HG03097 (cell line): ENCODE results near the gene CX3CR1.
"Not testable (repeated sequence)": the region's sequence is repeated elsewhere in the genome, so short reads cannot be mapped to it uniquely, and the experiment has no call there.

Source experiments
- ATAC-seq: cut with Tn5 transposase; IDR thresholded peaks from one replicate; pipeline ENCODE4 v1.9.1; 2021; ENCODE audit not compliant: unreplicated experiment, low FRiP score

The CX3CR1 gene, protein sequence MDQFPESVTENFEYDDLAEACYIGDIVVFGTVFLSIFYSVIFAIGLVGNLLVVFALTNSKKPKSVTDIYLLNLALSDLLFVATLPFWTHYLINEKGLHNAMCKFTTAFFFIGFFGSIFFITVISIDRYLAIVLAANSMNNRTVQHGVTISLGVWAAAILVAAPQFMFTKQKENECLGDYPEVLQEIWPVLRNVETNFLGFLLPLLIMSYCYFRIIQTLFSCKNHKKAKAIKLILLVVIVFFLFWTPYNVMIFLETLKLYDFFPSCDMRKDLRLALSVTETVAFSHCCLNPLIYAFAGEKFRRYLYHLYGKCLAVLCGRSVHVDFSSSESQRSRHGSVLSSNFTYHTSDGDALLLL

DNA sequence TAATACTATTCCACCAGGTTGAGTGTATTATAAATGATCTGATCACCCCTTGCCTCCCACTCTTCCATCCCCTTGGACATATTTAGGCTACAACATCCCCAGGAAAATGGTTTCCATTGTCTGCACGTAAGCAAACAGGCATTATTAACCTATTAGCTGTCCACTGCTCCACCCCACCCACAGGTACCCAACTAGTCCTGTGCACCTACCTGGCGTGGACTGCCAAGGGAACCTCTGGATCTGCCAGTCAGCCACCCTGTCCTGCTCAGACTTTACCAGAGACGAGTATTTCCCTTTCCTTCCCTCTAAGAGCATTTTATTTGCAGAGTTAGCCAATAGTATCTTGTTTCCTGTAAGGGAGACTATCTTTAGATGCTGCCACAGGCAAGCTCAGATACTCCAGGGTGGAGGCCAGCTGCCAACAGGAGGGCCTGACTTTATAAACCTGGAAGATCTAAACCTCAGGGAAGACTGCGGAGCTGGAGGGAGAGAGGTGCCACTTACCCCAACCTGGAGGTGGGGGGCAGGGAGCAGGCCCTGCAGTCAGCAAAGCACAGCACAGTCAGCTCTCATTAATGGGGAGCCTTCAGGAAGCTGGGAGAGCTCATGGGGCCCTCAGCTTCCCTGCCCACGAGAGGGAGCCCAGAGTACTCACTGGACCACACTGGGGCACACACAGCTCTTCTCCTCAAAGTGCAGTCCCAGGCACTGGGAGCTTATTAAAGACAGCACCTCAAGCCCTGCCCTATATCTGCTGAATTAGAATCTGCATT lies at the start of gene CX3CR1:
Gene CX3CR1, minus strand, starts transcription at position 292 of the 773 bp plus-strand sequence. CDS start 13,527 bp downstream, outside the sequence.
- no peak for ATAC-seq

DNA sequence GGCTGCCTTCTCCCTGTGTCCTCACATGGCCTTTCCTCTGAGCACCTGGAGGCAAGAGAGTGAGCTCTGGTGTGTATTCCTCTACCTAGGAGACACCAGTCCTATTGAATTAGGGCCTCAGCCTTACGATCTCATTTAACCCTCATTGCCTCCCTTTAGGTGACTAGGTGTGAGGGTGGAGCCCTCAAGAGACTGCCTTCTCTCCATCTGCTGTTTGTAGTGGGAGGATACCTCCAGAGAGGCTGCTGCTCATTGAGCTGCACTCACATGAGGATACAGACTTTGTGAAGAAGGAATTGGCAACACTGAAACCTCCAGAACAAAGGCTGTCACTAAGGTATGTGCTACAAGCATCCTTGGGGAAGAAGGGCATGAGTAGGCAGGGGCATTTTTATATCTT lies 49.7 kb upstream of the CX3CR1 start, which contains the start of gene CCR8:
Gene CCR8, plus strand, starts transcription at position 217 of the 400 bp plus-strand sequence. CDS start 2,623 bp downstream, outside the sequence.
- no peak for ATAC-seq

DNA sequence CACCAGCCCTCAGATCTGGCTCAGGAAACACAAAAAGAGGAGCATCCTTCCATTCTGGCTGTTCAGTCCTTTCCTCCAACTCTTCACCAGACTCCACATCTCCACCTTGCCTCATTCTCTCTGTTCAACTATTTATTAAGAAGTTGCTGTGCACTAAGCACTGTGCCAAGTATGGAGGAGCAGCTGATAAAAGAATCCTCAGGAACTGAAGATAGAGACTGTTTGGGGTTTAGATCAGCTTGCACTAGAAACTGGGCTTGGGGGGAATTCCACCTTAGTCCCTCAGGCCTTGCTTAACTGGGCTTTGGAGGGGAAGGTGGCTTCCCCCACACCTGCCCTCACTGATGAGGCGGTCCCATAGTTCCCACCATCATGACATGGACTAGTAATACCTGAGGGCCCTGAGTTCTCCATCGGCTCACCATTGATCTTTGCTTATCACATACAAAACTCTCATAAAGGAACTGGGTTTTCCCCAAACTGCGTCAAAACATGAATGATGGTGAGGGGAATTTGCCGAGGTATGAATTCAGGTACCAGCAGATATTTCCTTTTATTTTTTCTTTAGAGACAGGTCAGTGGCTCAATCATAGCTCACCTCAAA lies 48.0 kb upstream of the CX3CR1 start:
- peak; percentile 69 for ATAC-seq

DNA sequence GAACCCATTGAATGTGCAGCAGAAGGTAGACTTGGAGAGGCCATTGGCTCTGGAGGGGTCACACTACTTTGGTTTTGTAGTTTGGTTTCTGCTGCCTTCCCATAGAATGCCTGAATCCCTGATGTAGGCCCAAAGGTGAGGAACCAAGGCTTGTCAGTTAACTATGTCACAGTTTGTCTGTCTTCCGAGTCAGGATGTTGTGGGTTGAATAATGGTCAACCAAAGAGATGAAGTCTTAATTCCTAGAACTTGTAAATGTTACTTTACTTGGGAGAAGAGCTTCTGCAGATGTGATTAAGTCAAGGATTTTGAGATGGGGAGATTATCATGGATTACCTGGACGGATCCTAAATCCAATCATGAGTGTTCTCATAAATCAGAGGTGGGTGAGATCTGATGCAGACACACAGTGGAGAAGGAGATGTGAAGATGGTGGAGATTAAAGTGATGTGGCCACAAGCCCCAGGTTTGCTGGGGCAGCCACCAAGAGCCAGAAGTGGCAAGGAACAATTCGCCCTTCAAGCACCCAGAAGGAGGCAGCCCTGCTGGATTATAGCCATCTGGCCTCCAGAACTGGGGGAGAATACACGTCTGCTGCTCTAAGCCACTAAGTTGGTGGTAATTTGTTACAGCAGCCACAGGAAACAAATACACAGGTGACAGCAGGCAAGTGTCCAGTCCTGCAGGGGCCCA lies 47.4 kb upstream of the CX3CR1 start:
- peak; percentile 17 for ATAC-seq

DNA sequence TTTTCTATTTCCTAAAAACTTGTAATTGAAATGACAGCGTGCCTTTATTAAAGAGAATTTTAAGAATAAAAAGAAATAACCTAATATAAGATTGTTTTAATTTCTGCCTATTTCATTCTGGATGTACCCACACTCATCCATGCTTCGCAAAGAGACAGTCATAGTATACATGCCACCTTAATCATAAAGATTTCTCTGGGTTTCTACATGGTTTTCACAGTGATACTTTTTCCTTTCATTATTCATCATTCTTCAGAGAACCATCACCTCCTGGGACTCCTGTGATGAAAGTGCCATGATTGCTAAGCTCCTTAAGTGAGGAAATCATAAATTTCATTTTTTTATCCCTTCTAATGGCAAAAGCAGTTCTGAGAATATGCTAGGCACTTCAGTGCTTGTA lies 45.4 kb upstream of the CX3CR1 start:
- ATAC-seq: no peak

DNA sequence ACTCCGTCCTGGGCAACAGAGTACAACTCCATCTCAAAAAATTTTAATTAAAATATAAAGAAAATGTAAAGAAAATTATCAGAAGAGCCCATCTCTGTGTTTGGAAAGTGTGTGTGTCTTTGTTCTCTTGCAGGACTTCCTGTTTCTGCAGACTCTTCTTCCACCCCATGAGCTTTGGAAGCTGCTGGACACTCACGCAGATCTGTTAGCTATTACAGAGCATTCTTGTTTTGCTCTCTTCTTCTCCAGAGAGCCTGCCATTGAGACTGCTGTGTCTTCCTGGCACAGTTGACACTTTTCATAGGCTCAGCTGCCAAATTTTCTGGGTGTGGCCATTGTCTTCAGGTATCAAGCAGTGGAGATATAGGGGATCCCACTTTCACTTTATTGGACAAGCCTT lies 43.7 kb upstream of the CX3CR1 start:
- no peak for ATAC-seq

DNA sequence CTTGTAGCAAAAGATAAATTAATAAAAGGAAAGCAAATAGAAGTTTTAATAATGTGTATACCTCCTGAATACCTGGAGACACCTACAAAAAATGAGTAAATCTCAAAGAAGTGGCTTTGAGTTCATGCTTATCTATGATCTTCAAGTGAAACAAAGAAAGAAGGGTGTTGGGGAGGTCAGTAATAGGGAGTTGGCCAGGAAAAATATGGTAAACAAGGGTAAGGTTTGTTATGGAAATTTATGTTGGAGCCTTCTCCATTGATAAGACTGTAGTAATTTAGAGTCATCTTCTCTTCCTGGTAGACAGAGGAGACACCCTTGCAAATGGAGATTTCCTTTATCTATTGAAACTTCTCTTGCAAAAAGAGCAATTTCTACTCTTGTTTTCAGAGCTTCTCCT lies 43.1 kb upstream of the CX3CR1 start:
- ATAC-seq: no peak

DNA sequence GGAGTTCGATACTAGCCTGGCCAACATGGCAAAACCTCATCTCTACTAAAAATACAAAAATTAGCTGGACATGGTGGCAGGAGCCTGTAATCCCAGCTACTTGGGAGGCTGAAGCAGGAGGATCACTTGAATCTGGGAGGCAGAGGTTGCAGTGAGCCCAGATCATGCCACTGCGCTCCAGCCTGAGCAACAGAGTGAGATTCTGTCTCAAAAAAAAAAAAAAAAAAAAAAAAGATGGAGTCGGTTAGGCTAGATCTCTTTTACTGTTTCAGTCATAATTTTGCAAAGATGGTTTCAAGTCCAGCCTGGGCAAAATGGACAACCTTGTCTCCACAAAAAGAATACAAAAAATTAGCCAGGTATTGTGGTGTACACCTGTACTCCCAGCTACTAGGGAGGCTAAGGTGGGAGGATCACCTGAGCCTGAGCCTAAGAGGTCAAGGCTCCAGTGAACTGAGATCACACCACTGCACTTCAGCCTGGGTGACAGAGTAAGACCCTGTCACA lies 42.4 kb upstream of the CX3CR1 start:
- not testable (repeated sequence) for ATAC-seq

DNA sequence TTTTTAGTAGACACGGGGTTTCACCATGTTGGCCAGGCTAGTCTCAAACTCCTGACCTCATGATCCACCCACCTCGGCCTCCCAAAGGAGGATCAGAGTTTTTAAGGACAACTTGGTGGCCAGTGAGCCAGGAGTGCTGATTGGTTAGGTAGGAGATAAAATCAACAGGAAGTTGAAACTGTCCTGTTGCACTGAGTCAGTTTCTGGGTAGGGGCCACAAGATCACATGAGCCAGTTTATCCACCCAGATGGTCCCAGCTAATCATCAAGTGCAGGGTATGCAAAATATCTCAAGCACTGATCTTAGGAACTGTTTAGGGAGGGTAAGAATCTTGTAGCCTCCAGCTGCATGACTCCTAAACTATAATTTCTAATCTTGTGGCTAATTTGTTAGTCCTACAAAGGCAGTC lies 41.7 kb upstream of the CX3CR1 start:
- not testable (repeated sequence) for ATAC-seq

DNA sequence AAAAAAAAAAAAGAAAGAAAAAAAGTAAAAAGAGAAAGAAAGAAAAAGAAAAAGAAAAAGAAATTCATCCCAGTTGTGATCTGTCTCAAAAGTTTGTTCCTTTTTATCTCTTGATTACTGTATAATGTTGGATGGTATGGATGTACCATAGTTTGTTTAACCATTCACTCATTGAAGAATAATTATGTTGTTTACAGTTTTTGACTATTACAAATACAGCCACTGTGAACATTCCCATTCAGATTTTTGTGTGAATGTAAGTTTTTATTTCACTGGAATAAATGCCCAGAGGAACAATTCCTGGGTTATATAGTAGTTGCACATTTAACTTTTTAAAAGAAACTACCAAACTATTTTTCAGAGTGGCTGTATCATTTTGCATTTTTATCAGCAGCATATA lies 39.4 kb upstream of the CX3CR1 start:
- no peak for ATAC-seq

DNA sequence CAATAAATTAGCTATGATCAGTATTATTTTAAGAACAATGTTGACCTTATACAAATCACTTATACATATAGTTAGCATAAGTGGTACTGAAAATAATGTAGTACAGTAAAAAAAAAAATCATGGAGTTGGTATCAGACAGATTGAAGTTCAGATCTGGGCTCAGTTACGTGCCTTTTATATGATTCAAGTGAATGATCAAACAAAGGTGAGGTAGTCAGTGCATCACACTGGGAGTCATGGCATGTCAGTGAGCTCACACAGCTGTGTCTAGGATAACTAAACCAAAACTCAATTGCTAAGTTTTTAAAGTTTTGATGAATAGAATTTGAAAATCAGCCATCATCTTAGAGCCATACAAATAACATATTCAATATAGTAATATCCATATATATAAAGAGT lies 38.5 kb upstream of the CX3CR1 start:
- no peak for ATAC-seq

DNA sequence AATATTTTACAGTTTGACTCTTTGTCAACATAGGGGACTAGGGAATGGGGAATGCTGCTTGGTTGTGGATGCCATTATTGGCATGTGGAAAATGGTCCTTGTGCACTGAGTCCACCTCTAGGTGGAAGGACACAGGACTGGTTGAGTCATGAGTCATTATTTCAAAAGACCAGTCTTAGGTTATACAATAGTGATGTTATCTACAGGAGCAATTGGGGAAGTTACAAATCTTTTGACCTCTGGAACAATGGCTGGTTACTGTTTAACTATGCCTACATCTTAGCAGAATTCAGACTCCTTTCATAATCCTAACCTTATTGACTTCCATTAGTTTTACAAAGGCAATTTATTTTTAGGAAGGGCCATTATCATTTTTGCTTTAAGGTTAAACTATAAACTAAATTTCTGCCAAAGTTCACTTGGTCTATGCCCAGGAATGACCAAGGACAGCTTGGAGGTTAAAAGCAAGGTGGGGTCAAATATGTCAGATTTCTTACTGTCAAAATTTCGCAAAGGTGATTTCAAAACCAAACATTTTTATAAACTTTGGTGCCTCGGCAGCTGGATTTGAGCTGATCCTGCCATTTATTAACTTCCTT lies 37.8 kb upstream of the CX3CR1 start:
- ATAC-seq: no peak

DNA sequence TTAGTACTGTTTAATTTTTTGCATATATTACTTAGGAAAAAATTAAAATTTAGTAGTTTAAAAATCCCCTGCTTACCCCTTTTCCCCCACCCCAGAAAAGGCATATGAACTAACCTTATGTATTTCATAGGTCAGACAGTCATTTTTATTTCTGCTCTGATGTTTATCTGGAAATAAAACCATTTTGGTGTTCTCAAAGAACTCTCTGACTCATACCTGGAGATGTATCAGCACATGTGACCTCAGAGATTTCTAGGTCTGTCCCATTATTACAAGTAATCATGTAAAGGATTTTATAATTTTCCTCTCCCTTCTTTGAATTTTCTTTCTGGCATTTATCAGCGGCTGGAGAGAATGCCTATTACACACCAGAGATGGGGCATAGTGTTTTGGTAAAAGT lies 35.6 kb upstream of the CX3CR1 start:
- no peak for ATAC-seq

DNA sequence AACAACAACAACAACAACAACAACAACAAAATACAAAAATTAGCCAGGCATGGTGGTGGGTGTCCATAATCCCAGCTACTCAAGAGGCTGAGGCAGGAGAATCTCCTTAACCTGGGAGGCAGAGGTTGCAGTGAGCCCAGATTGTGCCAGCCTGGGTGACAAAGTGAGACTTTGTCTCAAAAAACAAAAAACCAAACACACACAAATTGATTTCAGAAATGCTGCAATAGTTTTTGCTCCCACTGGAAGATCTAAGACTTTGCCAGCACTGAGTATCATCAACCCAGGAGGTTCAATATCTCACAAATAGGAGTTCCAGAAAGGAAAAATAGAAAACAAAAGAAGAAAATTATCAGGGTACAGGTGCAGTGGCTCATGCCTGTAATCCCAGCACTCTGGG lies 33.5 kb upstream of the CX3CR1 start:
- ATAC-seq: no peak

DNA sequence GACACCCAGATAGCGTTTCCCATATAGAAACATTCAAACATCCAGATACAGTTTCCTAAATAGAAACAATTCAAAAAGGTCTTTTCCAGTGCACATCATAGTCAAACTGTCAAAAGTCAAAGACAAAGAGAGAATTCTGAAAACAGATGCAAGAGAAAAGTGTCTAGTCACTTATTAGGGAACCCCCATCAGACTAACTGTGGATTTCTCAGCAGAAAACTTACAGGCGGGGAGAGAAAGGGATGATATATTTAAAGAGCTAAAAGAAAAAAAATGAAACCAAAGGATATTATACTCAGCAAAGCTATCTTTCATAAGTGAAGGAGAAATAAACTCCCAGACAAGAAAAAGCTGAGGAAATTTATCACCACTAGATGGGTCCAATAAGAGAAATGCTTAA lies 22.3 kb upstream of the CX3CR1 start:
- ATAC-seq: no peak

DNA sequence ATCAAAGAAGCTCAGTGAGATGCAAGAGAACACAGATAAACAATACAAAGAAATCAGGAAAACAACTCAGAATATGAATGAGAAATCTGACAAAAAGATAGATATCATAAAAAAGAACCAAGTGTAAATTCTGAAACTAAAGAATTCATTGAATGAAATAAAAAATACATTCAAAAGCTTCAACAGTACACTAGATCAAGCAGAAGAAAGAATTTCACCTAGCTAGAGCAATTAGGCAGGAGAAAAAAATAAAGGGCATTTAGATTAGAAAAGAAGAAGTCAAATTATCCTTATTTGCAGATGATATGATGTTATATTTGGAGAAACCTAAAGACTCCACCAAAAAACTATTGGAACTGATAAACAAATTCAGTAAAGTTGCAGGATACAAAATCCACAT lies 19.4 kb upstream of the CX3CR1 start:
- no peak for ATAC-seq

DNA sequence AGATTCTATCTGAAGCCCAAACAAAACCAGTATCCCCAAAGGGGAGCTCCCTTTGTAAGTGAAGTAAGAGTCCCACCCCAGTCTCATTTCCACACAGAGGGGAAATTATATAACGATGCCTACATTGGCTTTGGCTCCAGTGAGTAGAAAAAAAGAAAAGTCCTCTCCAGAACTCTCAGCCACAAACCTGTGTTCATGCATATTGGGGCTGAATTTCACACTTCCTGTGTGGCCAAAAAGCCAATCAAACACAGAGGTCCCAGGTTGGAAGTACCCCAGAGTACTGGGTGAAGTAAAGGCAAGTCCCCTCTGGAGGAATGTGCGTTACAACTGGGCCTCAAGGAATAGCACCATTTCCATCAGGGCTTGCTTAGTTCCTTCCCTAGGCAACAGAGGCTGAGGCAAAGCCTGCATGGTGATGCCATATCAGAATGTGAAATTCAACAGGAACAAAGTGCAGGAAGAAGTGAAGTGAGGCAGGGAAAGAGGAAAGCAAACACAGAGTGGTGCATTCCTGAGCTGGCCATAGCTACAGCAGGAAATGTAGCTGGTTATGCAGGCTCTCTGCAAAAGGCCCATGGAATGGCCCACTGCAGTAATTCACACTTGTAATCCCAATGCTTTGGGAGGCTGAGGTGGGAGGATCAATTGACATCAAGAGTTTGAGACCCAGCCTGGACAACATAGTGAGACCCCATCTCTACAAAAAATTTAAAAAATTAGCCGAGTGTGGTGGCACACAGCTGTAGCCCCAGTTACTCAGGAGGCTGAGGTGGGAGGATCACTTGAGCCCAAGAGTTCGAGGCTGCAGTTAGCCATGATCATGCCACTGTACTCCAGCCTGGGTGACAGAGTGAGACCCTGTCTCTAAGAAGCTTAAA lies 16.6 kb upstream of the CX3CR1 start:
- no peak for ATAC-seq

DNA sequence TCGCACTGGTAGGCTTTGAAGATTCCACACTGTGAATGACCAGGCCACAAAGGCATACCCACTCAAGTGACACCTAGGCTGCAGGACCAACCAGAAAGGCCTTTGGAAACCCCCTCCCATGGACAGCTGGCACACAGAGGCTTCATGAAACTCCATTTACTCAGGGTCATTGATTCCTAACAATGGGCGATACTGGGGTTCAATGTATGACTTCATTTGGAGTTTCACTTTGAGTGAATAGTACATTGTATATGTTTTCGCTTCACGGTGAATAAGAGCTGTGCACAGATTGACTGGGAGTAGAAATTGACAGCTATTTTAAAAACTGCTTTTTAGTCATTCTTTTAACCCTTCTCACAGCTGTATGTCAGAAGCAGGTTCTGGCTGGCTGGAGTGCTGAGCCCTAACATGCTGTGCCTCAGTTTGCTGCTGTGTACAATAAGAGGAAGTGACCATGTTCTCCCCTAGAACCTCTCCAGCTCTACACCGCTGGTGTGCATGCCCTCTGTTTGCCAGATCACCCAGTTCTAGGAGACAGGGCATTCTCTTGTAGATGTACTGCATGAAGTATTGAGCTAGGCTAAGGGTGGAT lies 15.4 kb upstream of the CX3CR1 start:
- peak; percentile 69 for ATAC-seq
